Natural killer cell (primary cell): ENCODE results near the gene PPP1R13B. TPM values are rescaled to one million over a fixed set of nuclear protein-coding genes. Genes with fewer than 3 reads are reported as not detected.

Source experiments
- ATAC-seq, 3 donors: fragments of 150-1000 bp in 2 of 3; fragments of 200-7000 bp in 1 of 3; cut with Tn5 transposase; 1 replicate in 1 of 3; 2 replicates in 2 of 3; pipeline ENCODE4 v1.10.0; 2021; ENCODE audit warnings: mild to moderate bottlenecking in 2 of 3, moderate library complexity in 2 of 3
- DNase-seq, 2 donors: peaks; one replicate each; pipeline versions ENCODE4 v3.0.0 to v3.0.0-alpha.2; 2013 to 2021; ENCODE audit warnings: mixed read lengths in 1 of 2
- H3K27ac ChIP-seq: one replicate; pipeline ENCODE4 v1.5.1; 2013; ENCODE audit warnings: mild to moderate bottlenecking, low read length
- H3K27me3 ChIP-seq: one replicate; pipeline ENCODE4 v1.6.1; 2013; ENCODE audit warnings: low read length; ENCODE audit not compliant: control insufficient read depth, insufficient read depth
- H3K36me3 ChIP-seq: one replicate; pipeline ENCODE4 v1.6.1; 2013; ENCODE audit warnings: low read length; ENCODE audit not compliant: control insufficient read depth, insufficient read depth
- H3K4me1 ChIP-seq: one replicate; pipeline ENCODE4 v1.6.1; 2013; ENCODE audit warnings: low read length; ENCODE audit not compliant: control insufficient read depth, insufficient read depth
- H3K4me3 ChIP-seq: one replicate; pipeline ENCODE4 v1.5.1; 2013; ENCODE audit warnings: low read length
- H3K9me3 ChIP-seq: one replicate; pipeline ENCODE4 v1.6.1; 2013; ENCODE audit warnings: low read length; ENCODE audit not compliant: control insufficient read depth, insufficient read depth
- H3K27ac Mint-ChIP-seq, 2 donors: one replicate each; pipeline ENCODE4 v1.8.0; 2022; ENCODE audit warnings: mild to moderate bottlenecking in 2 of 2, mixed read lengths in 2 of 2, moderate library complexity in 1 of 2
- H3K27me3 Mint-ChIP-seq, 2 donors: one replicate each; pipeline ENCODE4 v1.8.0; 2022; ENCODE audit warnings: low read depth in 2 of 2, mixed read lengths in 2 of 2
- H3K36me3 Mint-ChIP-seq: one replicate; pipeline ENCODE4 v1.8.0; 2022; ENCODE audit warnings: mixed read lengths
- H3K4me1 Mint-ChIP-seq, 2 donors: one replicate each; pipeline ENCODE4 v1.8.0; 2022; ENCODE audit warnings: mixed read lengths in 2 of 2
- H3K4me3 Mint-ChIP-seq: one replicate; pipeline ENCODE4 v1.8.0; 2022; ENCODE audit warnings: mild to moderate bottlenecking, moderate library complexity, mixed read lengths
- H3K9me3 Mint-ChIP-seq, 2 donors: one replicate each; pipeline ENCODE4 v1.8.0; 2022; ENCODE audit warnings: mixed read lengths in 2 of 2
- WGBS: methylation state at CpG from one replicate; pipeline ENCODE4 v1.1.7; 2013; ENCODE audit warnings: missing lambda C conversion rate; ENCODE audit not compliant: insufficient coverage; 5-methylcytosine and 5-hydroxymethylcytosine counted together
- intact Hi-C: fragments of 100-400 bp; cut with micrococcal nuclease; formaldehyde crosslinking; loops from one replicate; pipeline ENCODE4 v1.14.2; 2022
- total RNA-seq, 4 donors: library from RNA; stranded (reverse); fragments of 120-200 nt in 1 of 4; gene quantifications; one replicate each; pipeline versions ENCODE4 v1.2.3 to v1.2.4, GENCODE V29; 2013 to 2022
- TF ChIP-seq, protein P1 (sequence below): fragments of 200-600 bp; IDR thresholded peaks from one replicate; pipeline ENCODE4 v1.8.0; 2022; ENCODE audit warnings: antibody characterized with exemption

PPP1R13B gene
- total RNA-seq, 3 donors from 2014 or later (not counting 1 experiment from before 2014, with no cell fraction given): 26.5 to 35.5 (median 31.7) TPM

GRCh38 chr14:103740991-103741689 lies 106.2 kb downstream of the PPP1R13B start:
- no peak overlapping the region for H3K27ac Mint-ChIP-seq
- ATAC-seq: no peak
- TF ChIP-seq, protein P1, sequence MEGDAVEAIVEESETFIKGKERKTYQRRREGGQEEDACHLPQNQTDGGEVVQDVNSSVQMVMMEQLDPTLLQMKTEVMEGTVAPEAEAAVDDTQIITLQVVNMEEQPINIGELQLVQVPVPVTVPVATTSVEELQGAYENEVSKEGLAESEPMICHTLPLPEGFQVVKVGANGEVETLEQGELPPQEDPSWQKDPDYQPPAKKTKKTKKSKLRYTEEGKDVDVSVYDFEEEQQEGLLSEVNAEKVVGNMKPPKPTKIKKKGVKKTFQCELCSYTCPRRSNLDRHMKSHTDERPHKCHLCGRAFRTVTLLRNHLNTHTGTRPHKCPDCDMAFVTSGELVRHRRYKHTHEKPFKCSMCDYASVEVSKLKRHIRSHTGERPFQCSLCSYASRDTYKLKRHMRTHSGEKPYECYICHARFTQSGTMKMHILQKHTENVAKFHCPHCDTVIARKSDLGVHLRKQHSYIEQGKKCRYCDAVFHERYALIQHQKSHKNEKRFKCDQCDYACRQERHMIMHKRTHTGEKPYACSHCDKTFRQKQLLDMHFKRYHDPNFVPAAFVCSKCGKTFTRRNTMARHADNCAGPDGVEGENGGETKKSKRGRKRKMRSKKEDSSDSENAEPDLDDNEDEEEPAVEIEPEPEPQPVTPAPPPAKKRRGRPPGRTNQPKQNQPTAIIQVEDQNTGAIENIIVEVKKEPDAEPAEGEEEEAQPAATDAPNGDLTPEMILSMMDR: no peak
- no peaks in the 10 kb centered on the region for H3K27me3 Mint-ChIP-seq
- Histone ChIP-seq H3K4me1 (no peaks in the 10 kb centered on the region), H3K27me3 (no peaks in the 10 kb centered on the region), H3K4me3 (no peak overlapping the region), H3K9me3 (no peaks in the 10 kb centered on the region), H3K27ac (no peak overlapping the region), H3K36me3 (peaks cover 18% of the 10 kb centered on the region)
- intact Hi-C loops: no loop called here
- DNase-seq: no peak
- no peaks in the 10 kb centered on the region for H3K36me3 Mint-ChIP-seq
- H3K9me3 Mint-ChIP-seq: no peaks in the 10 kb centered on the region
- H3K4me1 Mint-ChIP-seq: no peaks in the 10 kb centered on the region
- 78% methylated on average over 14 of the region's 14 CpGs for WGBS
- no peak overlapping the region for H3K4me3 Mint-ChIP-seq

DNA sequence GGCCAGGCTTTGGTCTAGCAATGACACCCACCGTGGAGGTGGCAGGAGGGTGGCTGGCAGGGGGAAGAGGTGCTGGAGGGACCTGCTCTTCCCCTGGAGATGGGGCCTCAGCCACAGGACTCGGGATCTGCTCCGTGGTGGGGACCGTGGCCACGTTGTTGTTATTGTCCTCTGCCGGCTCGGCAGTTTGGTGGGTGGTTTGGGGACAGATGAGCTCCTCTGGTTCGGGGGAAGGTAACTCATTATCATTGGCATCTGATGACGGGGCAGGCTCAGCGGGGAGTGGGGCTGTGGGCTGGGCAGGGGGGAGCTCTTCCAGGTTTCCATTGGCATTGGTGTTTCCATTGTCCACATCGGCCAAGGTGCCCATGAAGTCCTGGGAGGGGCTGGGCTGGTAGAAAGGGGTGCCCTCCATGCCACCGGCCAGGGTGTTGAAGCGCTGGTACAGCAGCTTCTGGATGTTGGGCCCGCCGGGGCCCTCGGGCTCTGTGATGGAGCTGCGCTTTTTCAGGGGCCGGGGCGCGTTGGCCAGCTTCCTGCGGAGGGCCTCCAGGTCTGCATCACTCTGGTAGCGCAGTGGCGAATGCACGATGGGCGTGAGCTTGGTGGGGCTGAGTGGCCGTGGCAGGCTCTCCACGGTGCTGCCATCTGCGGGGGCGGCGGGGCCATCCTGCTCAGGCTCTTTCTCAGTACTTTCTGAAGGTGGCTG lies 107.4 kb downstream of the PPP1R13B start:
- Histone ChIP-seq H3K36me3 (peaks cover 22% of the 10 kb centered on the region), H3K4me1 (no peaks in the 10 kb centered on the region), H3K27ac (no peak overlapping the region), H3K9me3 (no peaks in the 10 kb centered on the region), H3K4me3 (no peak overlapping the region), H3K27me3 (no peaks in the 10 kb centered on the region)
- Mint-ChIP-seq H3K36me3 (no peaks in the 10 kb centered on the region), H3K4me1 (no peaks in the 10 kb centered on the region), H3K4me3 (no peak overlapping the region), H3K9me3 (no peaks in the 10 kb centered on the region), H3K27ac (no peak overlapping the region), H3K27me3 (no peaks in the 10 kb centered on the region)
- TF ChIP-seq, protein P1: no peak
- intact Hi-C loops: no loop called here
- ATAC-seq (no peak), DNase-seq (no peak)
- WGBS: 95% methylated on average over 30 of the region's 30 CpGs

DNA sequence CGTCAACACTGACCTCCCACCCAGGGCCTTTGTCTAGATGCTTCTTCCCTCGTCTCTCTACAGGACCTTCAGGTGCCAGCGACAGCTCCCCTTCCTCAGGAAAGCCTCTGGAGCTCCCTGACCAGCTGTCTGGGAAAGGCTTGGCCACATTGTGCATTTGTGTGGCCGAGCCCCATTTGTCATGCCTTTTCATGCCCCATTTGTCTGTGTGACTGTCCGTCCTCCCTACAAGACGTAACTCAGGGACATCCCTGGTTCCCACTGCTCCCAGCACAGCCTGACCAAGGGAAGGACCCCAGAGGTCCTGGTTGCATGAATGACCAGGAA lies 107.9 kb downstream of the PPP1R13B start:
- Mint-ChIP-seq H3K4me3 (no peak overlapping the region), H3K27ac (no peak overlapping the region), H3K36me3 (no peaks in the 10 kb centered on the region), H3K27me3 (no peaks in the 10 kb centered on the region), H3K4me1 (no peaks in the 10 kb centered on the region), H3K9me3 (no peaks in the 10 kb centered on the region)
- Histone ChIP-seq H3K4me1 (no peaks in the 10 kb centered on the region), H3K36me3 (peaks cover 22% of the 10 kb centered on the region), H3K27me3 (no peaks in the 10 kb centered on the region), H3K27ac (no peak overlapping the region), H3K4me3 (no peak overlapping the region), H3K9me3 (no peaks in the 10 kb centered on the region)
- 95% methylated on average over 6 of the region's 6 CpGs for WGBS
- ATAC-seq: no peak
- DNase-seq: no peak
- TF ChIP-seq, protein P1: no peak
- intact Hi-C loops: no loop called here
